K562 (cell line): ENCODE data around the gene P2RY6. TPM values are rescaled to one million over a fixed set of nuclear protein-coding genes. Genes with fewer than 3 reads are reported as not detected.

Experiments
- polyA plus RNA-seq, 8 experiments: library from polyadenylated mRNA; depleted of rRNA in 4 of 8; stranded (reverse) in 5 of 8; unstranded in 3 of 8; fragments of >200 nt; fragmentation: Nextera tagmentation in 2 of 8; fragmentation: Illumina TruSeq in 1 of 8; extraction: Ambion mirVana in 2 of 8; extraction: Trizol in 1 of 8; gene quantifications; 2 replicates each; pipeline versions ENCODE4 v1.2.1 to v1.2.3, GENCODE V29; 2011 to 2014; ENCODE audit warnings: inconsistent platforms in 1 of 8, missing spikeins in 1 of 8
- total RNA-seq, 7 experiments: library from RNA; depleted of rRNA in 6 of 7; stranded (reverse); fragments of >200 nt in 6 of 7; fragmentation: Illumina TruSeq in 2 of 7; extraction: Trizol in 2 of 7; gene quantifications; 2 replicates each; pipeline versions ENCODE4 v1.2.1 to v1.2.3, GENCODE V29; 2011 to 2021; ENCODE audit warnings: low replicate concordance in 1 of 7
- TF ChIP-seq, protein P1 (sequence below): fragments of 450-650 bp; IDR thresholded peaks from 2 replicates; pipeline ENCODE4 v1.6.1; 2016; ENCODE audit warnings: mild to moderate bottlenecking, moderate library complexity

Gene P2RY6
- total and polyA plus RNA-seq, 9 of the 15 experiments (the other 6 are each of a cell fraction or from before 2014, with no cell fraction given) = not detected

DNA sequence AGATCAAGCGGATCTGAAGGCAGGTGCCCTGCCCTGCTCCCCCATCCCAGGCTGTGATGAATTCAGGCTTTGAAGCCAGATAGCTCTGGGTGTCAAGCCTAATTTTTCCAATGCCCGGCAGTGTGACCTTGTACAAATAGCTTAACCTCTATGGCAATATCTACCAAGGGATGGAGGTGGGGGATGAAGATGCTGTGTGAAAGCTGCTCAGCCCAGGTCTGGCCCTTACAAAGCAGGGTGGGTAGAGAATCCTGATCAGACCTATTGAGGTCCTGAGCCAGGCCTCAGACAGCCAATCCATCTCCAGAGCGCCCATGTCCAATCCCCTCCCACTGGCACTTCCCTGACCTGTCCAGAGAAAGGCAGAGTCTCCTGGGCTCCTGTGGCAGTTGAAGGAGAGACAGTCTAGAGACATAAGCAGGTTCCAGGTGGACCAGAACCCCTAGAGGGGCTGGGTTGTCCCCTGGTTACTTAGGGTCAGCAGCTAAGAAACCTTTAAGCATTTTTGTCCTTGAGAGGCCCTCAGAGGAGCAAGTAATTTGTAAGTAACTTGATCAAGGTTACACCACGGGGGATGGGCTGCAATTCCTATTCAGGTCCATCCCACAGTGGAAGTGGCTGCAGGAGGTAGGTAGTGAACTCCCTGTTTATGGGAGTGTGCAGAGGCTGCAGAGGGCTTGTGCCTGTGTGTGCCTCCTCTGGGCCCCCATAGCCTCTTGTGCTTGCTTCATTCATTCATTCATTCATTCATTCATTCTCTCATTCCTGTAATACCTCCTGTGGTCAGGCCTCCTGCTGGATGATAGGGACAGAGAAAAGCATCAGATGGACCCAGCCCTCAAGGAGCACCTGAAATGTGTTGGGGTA, 43.6 kb upstream of the P2RY6 start (continued):
- TF ChIP-seq, protein P1, sequence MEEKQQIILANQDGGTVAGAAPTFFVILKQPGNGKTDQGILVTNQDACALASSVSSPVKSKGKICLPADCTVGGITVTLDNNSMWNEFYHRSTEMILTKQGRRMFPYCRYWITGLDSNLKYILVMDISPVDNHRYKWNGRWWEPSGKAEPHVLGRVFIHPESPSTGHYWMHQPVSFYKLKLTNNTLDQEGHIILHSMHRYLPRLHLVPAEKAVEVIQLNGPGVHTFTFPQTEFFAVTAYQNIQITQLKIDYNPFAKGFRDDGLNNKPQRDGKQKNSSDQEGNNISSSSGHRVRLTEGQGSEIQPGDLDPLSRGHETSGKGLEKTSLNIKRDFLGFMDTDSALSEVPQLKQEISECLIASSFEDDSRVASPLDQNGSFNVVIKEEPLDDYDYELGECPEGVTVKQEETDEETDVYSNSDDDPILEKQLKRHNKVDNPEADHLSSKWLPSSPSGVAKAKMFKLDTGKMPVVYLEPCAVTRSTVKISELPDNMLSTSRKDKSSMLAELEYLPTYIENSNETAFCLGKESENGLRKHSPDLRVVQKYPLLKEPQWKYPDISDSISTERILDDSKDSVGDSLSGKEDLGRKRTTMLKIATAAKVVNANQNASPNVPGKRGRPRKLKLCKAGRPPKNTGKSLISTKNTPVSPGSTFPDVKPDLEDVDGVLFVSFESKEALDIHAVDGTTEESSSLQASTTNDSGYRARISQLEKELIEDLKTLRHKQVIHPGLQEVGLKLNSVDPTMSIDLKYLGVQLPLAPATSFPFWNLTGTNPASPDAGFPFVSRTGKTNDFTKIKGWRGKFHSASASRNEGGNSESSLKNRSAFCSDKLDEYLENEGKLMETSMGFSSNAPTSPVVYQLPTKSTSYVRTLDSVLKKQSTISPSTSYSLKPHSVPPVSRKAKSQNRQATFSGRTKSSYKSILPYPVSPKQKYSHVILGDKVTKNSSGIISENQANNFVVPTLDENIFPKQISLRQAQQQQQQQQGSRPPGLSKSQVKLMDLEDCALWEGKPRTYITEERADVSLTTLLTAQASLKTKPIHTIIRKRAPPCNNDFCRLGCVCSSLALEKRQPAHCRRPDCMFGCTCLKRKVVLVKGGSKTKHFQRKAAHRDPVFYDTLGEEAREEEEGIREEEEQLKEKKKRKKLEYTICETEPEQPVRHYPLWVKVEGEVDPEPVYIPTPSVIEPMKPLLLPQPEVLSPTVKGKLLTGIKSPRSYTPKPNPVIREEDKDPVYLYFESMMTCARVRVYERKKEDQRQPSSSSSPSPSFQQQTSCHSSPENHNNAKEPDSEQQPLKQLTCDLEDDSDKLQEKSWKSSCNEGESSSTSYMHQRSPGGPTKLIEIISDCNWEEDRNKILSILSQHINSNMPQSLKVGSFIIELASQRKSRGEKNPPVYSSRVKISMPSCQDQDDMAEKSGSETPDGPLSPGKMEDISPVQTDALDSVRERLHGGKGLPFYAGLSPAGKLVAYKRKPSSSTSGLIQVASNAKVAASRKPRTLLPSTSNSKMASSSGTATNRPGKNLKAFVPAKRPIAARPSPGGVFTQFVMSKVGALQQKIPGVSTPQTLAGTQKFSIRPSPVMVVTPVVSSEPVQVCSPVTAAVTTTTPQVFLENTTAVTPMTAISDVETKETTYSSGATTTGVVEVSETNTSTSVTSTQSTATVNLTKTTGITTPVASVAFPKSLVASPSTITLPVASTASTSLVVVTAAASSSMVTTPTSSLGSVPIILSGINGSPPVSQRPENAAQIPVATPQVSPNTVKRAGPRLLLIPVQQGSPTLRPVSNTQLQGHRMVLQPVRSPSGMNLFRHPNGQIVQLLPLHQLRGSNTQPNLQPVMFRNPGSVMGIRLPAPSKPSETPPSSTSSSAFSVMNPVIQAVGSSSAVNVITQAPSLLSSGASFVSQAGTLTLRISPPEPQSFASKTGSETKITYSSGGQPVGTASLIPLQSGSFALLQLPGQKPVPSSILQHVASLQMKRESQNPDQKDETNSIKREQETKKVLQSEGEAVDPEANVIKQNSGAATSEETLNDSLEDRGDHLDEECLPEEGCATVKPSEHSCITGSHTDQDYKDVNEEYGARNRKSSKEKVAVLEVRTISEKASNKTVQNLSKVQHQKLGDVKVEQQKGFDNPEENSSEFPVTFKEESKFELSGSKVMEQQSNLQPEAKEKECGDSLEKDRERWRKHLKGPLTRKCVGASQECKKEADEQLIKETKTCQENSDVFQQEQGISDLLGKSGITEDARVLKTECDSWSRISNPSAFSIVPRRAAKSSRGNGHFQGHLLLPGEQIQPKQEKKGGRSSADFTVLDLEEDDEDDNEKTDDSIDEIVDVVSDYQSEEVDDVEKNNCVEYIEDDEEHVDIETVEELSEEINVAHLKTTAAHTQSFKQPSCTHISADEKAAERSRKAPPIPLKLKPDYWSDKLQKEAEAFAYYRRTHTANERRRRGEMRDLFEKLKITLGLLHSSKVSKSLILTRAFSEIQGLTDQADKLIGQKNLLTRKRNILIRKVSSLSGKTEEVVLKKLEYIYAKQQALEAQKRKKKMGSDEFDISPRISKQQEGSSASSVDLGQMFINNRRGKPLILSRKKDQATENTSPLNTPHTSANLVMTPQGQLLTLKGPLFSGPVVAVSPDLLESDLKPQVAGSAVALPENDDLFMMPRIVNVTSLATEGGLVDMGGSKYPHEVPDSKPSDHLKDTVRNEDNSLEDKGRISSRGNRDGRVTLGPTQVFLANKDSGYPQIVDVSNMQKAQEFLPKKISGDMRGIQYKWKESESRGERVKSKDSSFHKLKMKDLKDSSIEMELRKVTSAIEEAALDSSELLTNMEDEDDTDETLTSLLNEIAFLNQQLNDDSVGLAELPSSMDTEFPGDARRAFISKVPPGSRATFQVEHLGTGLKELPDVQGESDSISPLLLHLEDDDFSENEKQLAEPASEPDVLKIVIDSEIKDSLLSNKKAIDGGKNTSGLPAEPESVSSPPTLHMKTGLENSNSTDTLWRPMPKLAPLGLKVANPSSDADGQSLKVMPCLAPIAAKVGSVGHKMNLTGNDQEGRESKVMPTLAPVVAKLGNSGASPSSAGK = no peak
